SIG-M5 (cell line): ENCODE results near the gene ZFAND3.
"Not testable (repeated sequence)": the region's sequence is repeated elsewhere in the genome, so short reads cannot be mapped to it uniquely, and the experiment has no call there.

ENCODE experiments used
- DNase-seq: peaks from one replicate; lab custom pipeline; 2025; lab: John Stamatoyannopoulos, UW

ZFAND3 gene

GRCh38 chr6:37972994-37973757, 153.6 kb downstream of the ZFAND3 start:
- DNase-seq: no peak

DNA sequence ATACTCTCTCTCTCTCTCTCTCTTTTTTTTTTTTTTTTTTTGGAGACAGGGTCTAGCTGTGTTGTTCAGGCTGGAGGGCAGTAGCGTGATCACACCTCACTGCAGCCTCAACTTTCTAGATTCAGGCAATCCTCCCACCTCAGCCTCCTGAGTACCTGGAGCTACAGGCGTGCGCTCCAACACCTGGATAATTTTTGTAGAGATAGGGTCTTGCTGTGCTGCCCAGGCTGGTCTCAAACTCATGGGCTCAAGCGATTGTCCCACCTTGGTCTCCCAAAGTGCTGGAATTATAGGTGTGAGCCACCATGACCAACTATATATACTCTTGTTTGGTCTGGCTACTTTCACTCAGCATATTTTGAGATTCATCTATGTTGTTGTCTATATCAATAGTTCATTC, 154.9 kb downstream of the ZFAND3 start:
- no peak for DNase-seq

DNA sequence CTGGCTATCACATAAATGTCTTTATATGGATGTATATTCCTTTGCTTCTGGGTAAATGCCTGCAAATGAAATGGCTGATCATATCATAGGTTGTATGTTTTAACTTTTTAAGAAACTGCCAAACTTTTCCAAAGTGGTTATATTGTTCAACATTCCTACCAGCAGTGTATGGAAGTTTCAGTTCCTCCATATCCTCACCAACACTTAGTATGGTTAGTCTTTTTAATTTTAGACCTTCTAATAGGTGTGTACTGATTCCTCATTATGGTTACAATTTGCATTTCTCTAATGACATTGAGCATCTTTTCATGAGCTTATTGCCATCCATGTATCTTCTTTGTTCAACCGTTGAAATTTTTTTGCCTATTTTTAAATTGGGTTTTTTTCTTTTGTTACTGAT, 155.4 kb downstream of the ZFAND3 start:
- DNase-seq: no peak

DNA sequence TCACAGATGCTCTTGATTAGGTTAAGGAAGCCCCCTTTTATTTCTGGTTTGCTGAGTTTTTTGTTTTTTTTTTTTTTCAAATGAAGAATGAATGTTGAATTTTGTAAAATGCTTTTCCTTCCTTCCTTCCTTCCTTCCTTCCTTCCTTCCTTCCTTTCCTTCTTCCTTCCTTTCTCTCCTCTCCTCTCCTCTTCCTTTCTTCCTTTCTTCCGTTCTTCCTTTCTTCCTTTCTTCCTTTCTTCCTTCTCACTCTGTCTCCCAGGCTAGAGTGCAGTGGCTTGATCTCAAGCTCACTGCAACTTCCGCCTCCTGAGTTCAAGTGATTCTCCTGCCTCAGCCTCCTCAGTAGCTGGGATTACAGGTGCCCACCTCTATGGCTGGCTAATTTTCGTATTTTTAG, 158.2 kb downstream of the ZFAND3 start:
- no peak for DNase-seq

DNA sequence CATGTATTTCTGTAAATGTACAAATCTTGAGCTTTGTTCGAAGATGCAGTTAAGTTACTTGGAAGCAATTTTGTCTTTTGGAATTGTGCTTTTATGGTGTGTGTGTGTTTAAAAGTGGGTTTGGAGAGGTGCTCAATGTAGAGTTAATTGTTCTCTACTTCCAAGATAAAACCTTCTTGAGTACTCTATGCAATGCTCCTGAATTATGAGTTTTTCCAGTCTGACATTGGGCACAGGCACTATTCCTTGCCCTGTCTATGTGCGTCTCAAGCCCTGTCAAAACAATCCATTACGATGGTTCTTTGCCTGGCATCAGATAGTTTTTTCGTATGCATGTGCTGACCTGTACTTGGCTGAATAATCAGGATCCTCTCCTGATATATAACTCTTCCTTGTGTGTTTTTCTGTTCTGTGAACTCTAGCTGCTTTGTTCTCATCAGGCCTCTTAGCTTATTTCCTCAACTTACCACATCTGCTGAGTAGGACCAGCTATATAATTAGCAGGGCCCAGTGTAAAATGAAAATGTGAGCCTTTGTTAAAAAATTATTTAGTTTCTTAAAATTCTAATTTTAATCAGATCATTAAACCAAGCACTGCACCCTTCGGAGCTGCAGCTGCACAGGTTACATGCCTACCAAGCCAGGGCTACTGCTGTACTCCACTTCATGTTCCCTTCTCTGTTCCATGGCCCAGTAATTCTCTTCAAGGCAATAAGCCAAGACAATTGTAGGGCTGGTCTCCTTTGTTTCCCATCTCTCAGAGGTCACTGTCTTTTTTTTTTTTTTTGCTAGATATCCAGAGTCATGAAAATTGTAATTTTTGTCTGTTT, 160.1 kb downstream of the ZFAND3 start:
- no peak for DNase-seq

DNA sequence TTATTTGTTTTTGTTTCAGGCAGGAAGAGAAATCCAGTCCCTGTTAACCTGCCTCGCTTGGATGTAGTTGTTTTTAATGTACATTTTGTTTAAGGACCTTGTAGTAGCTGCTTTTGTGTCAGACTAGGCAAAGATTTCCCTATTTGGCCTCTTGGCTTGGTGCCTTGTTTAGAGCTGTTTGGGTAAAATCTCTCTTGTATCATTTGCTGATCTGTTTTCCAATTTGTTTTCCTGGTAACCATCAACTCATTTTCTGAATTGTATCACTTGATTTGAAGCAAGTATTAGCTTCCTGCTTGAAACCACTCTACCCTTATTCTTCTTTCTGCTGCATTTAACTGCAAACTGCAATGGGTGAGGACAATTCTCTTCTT, 160.7 kb downstream of the ZFAND3 start:
- DNase-seq: no peak

DNA sequence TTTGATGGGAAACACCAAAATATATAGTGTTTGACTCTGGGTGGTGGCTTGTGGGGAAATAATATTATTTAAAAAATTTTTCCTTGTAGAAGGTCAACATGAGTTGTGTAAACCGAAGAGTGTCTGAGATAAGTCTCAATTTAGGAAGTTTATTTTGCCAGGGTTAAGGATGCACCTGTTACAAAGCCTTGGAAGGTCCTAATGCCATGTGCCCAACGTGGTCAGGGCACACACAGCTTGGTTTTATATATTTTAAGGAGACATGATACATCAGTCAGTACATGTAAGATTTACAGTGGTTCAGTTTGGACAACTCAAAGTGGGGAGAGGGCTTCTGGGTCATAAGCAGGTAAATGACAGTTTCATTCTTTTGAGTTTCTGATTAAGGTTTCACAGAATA, 162.1 kb downstream of the ZFAND3 start:
- DNase-seq: no peak

GRCh38 chr6:37982317-37982716, 162.8 kb downstream of the ZFAND3 start:
- DNase-seq: peak; percentile 51

GRCh38 chr6:37983720-37984501, 164.4 kb downstream of the ZFAND3 start:
- no peak for DNase-seq

GRCh38 chr6:37984578-37984977, 165.1 kb downstream of the ZFAND3 start:
- no peak for DNase-seq

DNA sequence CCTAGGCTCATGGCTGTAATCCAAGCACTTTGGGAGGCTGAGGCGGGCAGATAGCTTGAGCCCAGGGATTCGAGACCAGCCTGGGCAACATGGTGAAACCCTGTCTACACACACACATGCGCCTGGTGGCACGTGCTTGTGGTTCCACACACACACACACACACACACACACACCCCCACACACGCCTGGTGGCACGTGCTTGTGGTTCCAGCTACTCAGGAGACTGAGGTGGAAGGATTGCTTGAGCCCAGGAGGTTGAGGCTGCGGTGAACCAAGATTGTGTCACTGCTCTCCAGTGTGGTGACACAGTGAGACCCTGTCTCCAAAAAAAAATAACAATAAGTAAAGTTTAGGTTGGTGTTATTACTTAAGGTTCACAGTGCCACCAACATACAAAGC, 165.8 kb downstream of the ZFAND3 start:
- DNase-seq: peak; percentile 8

GRCh38 chr6:37987018-37987417, 167.5 kb downstream of the ZFAND3 start:
- DNase-seq: no peak

DNA sequence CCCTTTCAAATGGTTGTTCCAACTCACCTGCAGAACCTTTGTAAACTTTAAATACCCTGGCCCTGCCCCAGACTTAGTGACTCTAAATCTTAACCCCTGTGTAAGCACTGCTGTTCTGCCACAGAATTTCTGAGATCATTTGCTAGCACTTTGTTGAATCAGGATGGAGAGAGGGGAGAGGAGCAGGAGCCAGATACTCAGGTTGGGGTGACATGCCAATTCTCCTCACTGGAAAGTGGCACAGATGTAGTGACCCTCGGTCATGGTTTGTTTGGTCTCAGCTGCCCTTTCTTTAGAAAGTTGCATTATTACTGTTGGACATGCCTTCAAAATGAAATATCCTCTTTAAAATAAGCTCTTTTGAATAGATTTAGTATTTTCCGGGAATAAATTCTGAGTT, 168.0 kb downstream of the ZFAND3 start:
- no peak for DNase-seq

DNA sequence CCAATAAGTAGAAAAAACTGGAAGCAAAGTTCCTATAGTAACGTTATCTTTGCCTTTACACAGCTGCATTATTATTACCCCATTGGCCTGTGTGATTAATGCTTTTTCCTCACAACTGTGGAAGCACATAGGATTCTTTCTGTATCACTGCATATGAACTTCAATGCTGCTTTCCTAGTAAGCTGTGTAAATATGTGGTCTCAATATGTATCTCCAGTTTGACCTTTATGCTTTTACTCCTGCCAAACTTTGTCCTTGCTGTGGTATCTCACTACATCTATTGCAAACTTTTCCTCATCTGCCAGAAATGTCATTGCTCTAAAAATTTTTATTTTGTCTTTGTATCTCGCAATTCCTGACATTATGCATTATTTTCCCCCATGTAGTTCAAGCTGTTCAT, 168.6 kb downstream of the ZFAND3 start:
- DNase-seq: no peak

DNA sequence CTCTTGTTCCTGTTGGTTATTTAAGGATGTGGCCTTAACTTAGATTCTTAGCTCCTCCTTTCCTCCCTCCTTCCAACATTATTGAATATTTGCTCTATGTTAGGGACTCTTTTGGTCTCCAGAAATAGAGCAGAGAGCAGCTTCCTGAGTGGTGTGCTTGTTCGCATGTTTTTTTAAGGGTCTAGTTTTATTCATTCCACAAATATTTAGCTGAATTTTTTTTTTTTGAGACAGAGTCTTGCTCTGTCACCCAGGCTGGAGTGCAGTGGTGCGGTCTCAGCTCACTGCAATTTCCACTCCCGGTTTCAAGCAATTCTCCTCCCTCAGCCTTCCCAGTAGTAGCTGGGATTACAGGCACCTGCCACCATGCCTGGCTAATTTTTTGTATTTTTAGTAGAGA, 169.2 kb downstream of the ZFAND3 start:
- DNase-seq: no peak

GRCh38 chr6:37990762-37991525, 171.4 kb downstream of the ZFAND3 start:
- no peak for DNase-seq

GRCh38 chr6:37992749-37993148, 173.2 kb downstream of the ZFAND3 start:
- no peak for DNase-seq

- DNase-seq: not testable (repeated sequence)
Observed at GRCh38 chr6:37993194-37993593, 173.7 kb downstream of the ZFAND3 start.

- no peak for DNase-seq
Observed at GRCh38 chr6:37993596-37993995, 174.1 kb downstream of the ZFAND3 start.

- no peak for DNase-seq
Observed at GRCh38 chr6:37994223-37994622, 174.7 kb downstream of the ZFAND3 start.

DNA sequence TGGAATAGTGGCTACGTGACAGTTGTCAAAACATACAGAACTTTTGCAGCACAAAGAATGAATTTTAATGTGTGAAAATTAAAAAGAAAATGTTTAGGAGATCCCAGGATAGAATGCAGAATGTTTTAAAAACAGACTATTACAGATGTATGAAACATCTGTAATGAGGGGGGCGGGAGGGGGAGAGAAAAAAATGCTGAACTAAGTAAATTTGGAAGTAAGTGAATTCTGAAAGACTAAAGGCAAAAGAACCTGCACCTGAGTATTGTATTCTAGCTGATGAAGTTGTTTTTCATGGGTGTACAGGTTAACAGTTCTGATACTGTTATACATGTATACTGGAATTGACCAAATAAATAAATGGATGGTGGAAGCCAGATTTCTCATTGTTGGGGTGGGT, 178.8 kb downstream of the ZFAND3 start:
- DNase-seq: no peak

DNA sequence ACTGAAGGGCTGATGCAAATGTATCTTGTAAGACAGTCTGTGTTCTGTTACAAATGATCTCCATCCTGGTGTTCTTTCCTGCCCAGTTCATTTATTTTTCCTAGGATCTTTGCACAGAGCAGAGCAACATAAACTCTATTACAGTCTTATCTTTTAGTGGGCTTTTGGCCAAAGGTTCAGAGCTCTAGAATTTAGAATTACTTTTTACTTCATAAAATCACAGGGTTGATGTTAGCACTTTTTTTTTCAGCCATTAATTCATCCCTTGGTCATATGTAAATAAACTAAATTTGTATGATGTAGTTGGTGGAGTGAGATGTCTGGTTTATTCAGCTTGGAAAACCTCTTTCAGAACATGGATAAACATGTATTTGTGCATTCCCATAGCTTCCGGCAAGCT, 181.9 kb downstream of the ZFAND3 start:
- DNase-seq: no peak
